ENCODE data around the gene WIZ.
"Not testable (repeated sequence)": the region's sequence is repeated elsewhere in the genome, so short reads cannot be mapped to it uniquely, and the experiment has no call there.

Gene WIZ

DNA sequence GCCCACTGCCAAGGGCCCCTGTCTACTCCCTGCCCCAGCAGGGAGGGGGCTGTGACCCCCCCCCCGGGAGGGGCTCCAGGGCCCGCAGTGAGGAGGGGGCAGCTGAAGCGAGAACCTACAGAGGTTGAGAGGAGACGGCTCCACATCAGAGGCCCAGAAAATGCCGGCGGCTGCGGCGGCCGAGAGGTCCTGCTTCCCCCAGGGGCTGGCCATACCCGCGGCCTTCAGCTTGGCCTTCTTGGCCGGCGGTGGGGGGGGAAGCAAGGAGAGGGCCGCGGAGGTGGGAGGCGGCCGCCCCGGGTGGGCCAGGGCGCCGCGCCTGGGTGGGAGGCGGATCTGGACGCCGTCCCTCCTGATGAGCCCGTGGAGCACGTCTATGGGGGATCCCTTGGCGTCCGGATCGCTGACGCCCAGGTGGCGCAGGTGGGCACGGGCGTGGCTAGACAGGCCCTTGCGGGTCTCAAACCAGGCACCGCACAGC, 21.7 kb downstream of the WIZ start:
- DNase-seq = no peak

DNA sequence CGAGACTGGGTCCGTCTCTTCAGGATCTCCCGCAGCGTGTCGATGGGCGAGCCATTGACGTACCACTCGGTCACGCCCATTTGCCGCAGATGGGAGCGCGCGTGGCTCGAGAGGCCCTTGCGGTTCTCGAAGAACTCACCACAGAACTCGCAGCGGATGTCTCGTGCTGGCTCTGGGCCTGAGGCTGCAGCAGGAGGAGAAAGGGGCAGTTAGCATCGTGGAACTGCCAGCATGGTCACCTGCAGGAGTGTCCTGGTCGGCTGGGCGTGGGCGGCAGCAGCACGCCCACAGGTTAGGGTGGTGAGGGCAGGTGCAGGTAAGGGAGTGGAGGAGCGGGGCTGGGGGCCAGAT, 22.4 kb downstream of the WIZ start:
- no peak for DNase-seq

DNA sequence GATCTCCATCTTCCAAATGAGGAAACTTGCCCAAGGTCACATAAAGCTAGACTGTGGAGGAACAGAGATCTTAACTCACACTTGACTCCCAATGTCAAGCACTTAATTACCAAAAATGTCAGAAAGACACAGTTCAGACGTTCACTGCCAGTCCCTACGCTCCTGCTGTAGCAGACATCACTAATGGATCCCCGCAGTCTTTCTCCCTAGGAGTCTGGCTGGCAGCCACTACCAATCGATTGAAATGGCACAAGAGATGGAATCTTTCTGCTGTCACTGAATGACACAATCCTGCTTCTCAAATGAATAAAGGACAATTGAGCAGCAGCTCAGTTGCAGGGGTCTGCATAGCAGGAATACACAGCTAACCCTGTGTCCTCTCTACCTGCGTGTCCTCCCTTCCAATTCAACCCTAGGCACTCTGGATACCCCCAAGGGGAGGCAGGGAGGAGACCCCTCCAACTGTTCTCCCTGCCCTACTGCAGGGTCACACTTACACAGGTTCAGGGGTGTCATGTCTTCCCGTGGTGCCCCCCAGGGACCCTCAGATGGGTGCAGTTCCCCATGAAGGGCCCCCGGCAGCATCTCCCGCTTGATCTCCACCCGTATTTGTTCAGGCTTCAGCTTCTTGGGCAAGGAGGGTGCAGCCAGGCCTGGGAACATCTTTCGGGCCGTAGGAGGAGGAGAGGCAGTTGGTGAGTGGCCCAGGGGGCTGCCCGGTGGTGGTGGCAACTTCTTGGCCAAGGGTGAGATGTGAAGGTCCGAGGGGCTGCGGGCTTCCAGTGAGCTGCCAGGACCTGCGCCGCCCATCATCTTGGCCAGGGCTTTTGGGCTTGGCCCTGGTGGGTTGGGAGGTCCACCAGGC, 23.0 kb downstream of the WIZ start:
- no peak for DNase-seq

DNA sequence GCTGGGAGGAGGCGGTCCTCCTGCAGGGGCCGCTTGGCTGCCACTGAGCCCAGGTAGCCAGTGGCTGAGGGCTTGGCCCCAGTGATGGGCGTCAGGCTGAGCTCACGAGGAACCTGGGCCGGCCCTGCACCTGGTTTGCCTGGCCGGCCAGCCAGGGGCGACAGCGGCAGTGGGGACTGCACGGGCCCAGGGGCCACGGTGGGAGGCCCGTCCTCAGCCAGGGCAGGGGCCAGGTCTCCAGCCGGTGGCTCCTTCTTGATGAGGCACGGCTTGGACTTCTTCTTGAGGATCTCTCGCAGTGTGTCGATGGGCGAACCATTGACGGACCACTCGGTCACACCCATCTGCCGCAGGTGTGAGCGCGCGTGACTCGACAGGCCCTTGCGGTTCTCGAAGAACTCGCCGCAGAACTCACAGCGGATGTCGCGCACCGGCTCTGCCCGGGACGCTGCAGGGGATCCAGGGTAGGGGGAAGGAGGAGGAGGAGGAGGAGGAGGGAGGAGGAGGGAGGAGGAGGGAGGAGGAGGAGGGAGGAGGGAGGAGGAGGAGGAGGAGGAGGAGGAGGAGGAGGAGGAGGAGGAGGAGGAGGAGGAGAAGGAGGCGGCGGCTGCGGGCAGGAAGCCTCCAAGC, 24.3 kb downstream of the WIZ start:
- DNase-seq = no peak

DNA sequence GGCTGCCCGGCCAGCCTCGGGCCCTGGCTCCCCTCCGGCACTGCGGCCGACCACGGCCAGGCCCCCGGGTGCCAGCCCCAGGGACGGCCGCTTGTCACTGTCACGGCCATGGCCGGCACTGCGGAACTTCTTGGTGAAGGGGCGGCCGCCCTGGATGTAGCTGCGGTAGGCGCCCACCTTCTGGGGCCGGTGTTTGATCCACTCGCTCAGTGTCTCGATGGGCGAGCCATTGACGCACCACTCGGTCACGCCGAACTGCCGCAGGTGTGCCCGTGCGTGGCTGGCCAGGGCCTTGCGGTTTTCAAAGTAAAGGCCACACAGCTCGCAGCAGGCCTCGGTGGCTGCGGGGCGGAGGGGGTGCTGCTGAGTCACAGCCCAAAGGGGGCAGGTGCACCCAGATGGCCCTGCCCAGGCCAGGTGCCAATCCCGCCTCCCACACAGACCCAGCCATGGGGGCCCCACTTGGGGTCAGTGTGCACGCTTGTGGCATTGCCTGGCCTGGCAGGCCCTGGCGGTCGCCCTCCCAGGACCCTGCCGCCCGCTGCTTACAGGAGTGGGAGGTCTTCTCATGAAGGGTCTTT, 25.0 kb downstream of the WIZ start:
- no peak for DNase-seq

DNA sequence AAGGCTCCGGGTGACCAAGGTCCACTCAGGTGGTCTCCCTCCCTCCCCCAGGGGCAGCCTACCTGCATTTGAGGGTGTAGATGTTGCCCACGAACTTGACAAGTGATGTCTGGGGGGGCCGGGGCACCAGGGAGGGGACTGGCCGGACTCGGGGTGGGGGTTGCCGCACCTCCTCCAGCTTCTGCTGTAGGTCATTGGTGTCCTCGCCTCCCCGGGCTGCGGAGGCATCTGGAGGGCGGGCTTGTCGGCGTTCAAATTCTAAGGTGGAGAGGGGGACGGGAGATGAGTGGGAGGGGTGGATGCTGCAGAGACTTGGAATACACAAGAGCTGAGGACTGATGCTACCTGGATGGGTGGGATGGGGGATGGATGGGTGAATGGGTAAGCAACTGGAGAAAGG, 25.6 kb downstream of the WIZ start:
- DNase-seq = no peak

DNA sequence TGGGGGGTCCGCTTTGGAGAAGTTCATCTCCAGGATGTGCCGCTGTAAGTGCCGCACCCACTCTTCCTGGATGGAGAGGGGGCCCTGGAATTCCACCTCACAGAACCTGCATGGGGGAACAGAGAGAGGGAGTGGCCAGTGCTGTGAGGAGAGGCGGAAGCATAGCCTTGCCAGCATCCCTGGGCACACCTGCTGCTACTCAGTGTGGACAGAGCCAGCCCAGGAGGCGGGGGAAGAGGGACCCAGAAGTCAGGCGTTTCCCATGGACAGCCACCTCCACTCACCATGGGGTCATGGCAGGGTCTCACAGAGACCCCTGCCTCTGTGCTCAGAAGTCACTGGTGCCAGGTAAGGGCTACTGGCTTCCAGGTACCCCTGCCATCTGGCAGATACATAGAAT, 26.6 kb downstream of the WIZ start:
- no peak for DNase-seq

DNA sequence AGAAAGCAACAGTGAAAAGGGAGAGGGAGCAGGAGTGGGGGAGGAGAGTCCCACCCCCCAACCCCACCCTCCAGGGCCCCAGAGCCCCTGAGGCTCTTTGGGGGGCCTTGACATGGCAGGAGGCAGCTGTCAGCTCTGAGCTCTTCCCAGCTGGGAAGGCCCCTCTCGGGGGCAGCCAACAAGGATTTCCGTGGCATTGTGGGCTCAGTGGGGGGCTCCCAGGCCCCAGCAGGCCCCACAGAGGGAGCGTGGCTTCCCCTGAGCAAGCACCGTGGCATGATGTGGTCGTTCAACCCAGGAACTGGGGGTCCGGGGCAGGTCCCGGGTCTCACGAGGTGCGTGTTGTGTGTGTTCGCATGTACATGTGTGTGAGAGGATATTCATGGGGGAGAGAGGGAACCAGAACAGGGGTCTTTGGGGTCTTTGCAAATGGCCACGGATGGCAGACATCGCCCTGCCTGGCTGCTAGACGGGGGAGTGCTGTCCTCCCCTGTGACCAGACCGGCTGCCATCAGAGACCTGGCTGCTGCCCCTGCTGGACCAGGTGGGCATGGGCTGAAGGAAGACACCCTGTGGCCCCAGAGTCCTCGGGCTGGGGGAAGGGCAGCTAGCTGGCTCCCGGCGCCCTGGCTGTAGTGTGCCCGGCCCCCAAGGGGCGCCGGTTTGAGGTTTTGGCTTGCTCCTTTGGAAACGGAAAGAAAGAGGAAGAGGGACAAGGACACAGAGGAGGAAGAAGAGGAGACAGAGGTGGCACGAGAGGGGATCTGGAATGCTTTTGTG, 27.3 kb downstream of the WIZ start:
- no peak for DNase-seq

DNA sequence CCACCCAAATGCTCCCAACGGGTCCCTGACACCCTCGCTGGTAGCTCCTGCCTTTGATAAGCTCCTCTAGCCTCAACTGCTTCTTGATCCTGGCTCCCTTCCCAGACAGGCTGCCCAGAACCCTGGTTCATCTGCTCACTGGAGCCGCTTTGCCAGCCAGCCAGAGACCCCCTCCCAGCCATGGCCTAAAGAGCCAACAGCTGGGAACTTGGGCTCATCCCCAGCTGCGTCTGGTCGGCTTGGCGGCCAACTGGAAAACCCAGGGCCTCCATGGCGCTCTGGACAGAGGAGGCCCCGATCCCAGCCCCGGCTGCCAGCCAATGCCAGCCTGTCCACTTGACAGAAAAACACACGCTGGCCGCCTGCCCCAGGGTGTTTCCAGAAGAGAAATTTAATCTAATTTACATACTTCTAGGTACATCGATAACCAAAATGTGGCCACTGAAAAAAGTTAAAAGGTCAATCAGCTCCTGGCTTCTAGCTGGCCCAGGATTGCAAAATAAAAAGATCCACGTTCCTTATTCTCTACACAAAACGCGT, 28.0 kb downstream of the WIZ start:
- DNase-seq = no peak

DNA sequence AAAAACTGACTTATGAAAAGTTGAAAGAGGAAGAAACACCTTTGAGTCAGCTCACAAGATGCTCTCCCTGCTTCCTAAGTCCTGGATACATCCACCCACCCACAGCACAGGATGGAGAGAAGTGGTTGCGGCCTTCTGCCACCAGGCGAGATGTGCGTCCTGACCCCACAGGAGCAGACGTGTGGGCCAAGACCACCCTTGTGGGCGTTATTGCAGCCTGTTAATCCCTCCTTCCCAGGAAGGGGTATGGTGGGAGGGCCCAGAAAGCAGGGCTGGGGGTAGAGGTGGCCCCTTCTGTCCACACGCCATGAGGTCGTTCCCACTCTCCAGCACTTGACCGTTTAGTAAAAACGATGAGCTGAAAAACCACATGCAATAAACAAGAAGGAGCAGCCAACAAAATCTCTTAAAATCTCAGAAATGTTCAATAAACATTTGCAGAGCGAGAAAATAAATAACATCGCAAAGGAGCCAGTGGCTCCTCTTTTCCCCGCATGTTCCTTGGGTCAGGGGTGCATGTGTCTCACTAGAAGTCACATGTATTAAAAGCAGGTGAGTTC, 28.5 kb downstream of the WIZ start:
- DNase-seq = no peak

DNA sequence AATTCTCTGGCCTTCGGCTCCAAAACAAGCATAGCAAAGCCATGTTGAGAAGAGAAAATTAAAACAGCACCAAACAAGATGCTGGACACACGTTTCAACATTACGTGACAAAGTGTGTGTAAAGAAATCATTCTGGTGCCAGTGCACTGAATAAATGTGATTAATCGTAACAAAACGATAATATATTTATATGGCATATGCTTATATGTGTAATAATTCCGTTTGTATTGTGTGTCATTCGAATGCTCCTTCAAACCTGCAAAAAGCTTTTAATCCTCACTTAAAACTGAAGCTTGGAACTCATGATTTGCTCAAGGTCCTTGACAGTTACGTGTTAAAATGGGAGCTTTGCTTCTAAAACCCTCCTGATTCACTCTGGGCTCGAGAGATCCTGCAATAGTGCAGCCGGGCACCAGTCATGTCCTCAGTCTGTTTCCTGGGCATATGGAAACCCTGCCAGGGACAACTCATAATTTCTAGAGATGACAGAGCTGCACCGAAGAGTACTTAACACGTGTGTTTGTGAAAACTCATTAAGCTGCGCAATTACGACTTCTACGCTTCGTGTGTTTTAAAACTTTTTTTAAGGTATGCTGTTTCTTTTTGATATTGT, 30.2 kb downstream of the WIZ start:
- DNase-seq = no peak

DNA sequence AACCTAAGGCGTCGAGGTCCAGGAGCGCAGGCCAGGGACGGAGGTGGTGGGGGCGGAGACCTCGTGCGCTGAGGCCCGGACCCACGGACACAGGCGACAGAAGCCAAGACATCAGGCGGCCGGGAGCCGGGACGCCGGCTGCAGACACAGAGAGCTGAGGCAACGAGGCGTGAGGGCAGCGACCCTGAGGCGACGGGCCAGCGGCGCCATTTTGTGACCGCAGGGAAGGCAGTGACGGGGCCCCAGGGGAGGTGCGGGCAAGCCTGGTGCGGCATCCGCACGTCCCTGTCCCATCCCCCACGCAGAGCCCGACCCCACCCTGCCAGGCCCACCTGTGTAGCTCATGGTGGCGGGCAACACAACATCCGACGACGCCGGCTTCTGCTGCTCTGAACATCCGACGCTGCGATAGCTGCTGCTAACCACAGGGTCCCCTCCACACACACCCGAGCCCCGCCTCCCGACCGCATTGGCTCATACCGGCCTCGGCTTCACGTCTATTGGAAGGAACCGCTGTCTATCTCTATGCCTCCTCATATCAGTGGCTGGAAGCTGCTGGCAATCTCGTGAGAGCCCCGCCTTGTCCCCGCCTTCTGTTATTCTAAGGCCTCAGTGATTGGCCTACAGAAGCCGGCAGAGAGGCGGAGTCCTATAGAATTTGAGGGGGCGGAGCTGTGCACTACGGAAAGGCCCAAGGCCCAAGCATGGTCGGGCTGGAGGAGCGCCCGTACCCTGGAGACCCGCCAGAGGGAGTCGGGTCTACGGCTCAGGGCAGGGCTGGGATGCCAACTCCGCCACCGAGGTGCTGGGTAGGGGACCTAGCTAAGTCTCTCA, 31.0 kb downstream of the WIZ start, which contains the start of gene AKAP8L:
Gene AKAP8L (minus strand): TSS at position 410 of the 834 bp plus-strand sequence. CDS start 65 bp downstream, at position 345.
- DNase-seq = peak; percentile 85

DNA sequence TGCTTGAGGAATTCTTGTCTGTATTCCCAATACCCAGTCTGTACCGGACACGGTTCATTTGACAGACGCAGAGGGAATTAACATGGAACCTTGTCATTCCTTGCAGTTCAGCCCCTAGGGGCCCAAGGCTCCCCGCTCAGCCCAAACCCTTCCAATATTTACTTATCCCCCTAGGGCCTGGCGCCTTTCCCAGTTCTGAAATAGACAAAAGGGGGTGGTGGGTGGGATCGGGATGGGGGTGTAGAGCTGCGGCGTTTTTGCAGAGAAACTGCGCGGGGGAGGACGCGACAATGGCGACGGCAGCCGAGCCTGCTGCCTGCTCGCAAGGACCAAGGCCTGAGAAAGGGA, 31.6 kb downstream of the WIZ start:
- DNase-seq = no peak

DNA sequence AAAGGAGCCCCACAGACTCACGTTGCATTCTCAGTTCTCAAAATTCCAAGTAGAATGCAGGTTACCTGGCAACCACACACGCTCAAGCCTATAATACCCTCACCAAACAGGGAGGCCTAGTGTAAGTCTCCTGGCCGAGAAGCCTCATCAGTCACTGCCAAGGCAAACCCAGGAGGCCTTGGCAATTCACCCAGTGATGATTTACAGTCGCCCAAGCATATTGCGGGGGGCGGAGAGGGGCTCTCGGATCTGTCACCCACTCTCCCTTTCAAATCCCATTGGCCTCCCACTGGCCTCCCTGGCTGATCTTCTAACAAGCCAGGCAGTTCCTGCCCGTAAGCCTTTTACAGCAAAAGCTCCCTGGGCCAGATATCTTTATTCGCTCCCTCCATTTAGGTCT, 32.1 kb downstream of the WIZ start:
- DNase-seq = no peak

DNA sequence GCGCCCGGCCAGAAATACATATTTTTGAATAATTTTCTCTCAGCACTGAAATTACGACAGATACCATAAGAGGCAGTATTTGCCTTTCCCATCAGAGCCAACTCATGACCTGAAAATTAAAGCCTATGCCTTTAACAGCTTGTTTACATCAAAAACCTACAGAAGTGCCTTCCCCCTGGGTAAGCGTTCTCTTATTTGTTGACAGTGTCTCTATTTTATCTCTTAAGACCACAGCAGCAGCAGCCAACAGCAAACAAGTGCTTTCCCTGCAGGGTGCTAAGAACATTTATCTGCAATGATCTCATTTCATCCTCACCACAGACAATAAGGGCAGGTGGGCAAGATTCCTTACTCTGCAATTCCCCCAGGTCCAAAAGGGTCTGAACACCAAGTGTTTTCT, 36.9 kb downstream of the WIZ start:
- DNase-seq = no peak

DNA sequence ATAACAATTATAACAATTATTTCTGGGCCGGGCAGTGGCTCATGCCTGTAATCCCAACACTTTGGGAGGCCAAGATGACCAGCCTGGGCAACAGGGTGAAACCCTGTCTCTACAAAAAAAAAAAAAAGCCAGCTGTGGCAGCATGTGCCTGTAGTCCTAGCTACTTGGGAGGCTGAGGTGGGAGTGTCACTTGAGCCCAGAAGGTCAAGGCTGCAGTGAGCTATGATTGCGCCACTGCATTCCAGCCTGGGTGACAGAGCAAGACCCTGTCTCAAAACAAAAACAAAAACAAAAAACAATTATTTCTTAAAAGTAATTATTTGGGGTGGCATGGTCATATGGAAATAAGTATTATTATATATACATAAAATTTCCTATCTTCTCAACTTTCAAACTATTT, 38.4 kb downstream of the WIZ start:
- not testable (repeated sequence) for DNase-seq

DNA sequence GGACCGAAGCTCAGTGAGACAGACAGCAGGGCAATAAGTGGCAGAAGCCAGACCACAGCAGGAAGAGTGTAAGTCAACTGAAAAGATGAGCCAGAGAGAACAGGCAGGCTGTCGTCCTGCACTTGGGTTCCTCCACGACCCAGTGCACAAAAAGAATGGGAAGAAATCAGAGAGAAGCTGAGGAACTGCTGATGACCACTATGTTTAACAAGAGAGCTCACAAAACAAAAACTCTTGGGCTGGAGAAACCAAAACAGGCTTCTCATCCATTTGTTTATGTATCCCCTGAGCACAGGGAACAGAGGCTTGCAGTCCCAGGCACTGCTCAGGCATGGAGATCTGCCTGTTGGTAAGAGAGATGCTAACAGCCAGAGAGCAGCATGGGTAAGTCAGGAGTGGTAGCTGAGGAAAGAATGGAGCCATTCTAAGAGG, 45.0 kb downstream of the WIZ start:
- no peak for DNase-seq

DNA sequence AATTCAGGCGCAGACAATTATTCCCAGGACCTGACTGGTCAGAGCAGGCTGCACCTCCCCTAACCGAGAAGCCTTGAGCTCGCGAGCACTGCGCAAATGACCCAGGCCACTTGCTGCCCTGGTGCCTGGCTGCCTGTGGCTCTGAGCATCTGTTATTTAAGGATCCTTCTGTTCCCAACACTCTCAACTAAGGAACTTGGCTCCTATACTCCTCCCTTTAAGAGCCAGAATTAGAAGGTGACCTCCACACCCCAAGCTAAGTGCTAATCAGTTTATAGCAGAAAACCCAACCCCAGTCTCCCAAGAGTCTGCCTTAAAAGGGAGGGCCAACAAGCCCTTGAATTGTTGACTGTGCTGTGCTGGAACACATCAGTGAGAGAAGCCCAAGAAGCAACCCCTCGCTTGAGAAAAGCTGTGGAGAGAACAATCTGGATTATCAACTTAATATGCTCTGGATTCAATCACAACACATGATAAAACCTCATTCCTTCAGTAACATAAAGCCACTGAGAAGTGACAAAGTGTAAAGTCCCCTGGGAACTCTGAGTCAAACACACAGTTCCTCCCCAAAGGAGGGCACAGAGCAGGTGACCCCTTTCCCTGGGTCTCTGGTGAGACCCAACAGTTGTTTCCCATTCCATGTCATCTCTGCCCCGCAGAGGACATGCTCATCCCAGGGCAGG, 45.5 kb downstream of the WIZ start:
- no peak for DNase-seq

DNA sequence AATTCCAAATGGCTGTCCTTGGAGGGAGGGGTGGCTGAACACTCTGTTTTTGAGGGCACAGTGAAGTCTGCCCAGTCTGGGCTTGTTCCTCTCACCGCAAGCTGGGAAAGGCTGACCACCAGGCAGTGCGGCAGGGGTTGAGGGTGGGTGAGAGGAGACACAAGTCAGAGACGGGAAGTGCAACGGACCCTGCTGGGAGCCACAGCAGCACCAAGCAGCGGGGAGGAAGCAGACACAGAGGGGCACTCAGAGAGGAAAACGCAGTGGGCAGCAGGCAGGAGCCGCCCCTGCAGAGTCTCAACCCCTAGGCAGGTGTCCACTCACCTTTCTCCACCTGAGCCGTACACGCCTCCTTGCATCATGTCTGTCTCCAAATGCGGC, 46.6 kb downstream of the WIZ start:
- no peak for DNase-seq

DNA sequence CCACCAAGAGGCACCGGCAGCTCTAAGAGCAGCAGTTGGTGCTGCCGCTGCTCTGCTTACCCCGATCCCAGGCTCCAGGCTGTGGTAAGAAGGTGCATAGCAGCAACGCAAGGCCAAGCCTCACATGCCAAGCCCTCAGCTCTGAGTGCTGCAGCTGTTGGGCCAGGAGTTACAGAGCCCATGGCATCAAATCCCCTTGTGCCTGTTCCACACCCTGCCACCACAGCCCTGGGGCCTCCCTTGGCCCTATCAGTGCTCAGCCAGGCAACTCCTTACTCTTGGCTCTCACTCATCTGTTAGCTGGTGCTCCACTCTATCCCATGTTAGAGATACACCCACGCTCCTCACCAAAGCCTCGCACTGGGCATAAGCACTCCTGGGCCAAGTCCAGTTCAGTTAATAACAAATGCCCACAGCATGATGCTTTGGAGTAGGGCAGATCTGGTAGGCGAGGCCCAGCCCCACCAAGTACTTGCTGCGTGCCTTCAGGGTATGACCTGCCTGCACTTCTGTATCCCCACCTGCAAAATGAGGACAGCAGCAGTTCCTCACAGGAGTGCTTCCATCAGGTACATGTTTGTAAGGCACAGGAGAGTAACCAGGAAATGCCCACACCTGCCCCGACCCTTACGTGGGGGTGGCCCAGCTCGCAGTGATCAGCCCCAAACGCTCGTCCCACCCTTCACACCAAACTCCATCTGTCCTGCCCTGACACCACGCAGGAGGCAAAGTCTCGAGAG, 47.2 kb downstream of the WIZ start:
- no peak for DNase-seq
